Spinal cord (tissue), 10 donors: ENCODE results near the gene DDX31. TPM values are rescaled to one million over a fixed set of nuclear protein-coding genes. Genes with fewer than 3 reads are reported as not detected.
A peak's percentile ranks its signal among the peaks of the same experiment; 100 is the strongest.
"Not testable (repeated sequence)": the region's sequence is repeated elsewhere in the genome, so short reads cannot be mapped to it uniquely, and the experiment has no call there.

Source experiments
- DNase-seq, 6 donors: peaks; one replicate each; pipeline versions ENCODE4 v3.0.0 to v3.0.0-alpha.2; 2013 to 2015; ENCODE audit warnings: low spot score in 6 of 6, low read depth in 4 of 6
- H3K27ac ChIP-seq: one replicate; pipeline ENCODE4 v1.5.1; 2013; ENCODE audit warnings: low read depth, low read length, control low read depth
- H3K27me3 ChIP-seq: one replicate; pipeline ENCODE4 v1.6.1; 2013; ENCODE audit warnings: low read length; ENCODE audit not compliant: control insufficient read depth, insufficient read depth
- H3K36me3 ChIP-seq: one replicate; pipeline ENCODE4 v1.6.1; 2013; ENCODE audit warnings: low read length; ENCODE audit not compliant: control insufficient read depth, insufficient read depth
- H3K4me1 ChIP-seq: one replicate; pipeline ENCODE4 v1.6.1; 2013; ENCODE audit warnings: low read length; ENCODE audit not compliant: control insufficient read depth, insufficient read depth
- H3K4me3 ChIP-seq: one replicate; pipeline ENCODE4 v1.5.1; 2013; ENCODE audit warnings: low read depth, low read length, control low read depth
- H3K9me3 ChIP-seq: one replicate; pipeline ENCODE4 v1.6.1; 2013; ENCODE audit warnings: low read length; ENCODE audit not compliant: control insufficient read depth, insufficient read depth
- WGBS: methylation state at CpG from one replicate; pipeline ENCODE4 v1.1.5; 2013; ENCODE audit warnings: missing lambda C conversion rate; ENCODE audit not compliant: insufficient coverage; 5-methylcytosine and 5-hydroxymethylcytosine counted together
- polyA plus RNA-seq, 2 donors: library from polyadenylated mRNA; unstranded; fragments of 120-200 nt; gene quantifications; one replicate each; pipeline ENCODE4 v1.2.1, GENCODE V29; 2013; ENCODE audit not compliant: insufficient read length in 2 of 2
- total RNA-seq, 2 donors: library from RNA; depleted of rRNA in 1 of 2; stranded (reverse); fragments of 120-200 nt in 1 of 2; fragments of >200 nt in 1 of 2; gene quantifications; one replicate each; pipeline versions ENCODE4 v1.2.3 to v1.2.4, GENCODE V29; 2013 to 2014
- donor health status: healthy.

The DDX31 gene
- total and polyA plus RNA-seq, 4 donors = 10.5 to 17.5 (median 12.4) TPM

- Histone ChIP-seq H3K4me3 (no peak overlapping the region), H3K9me3 (no peaks in the 10 kb centered on the region), H3K36me3 (no peaks in the 10 kb centered on the region), H3K27me3 (peaks cover 93% of the 10 kb centered on the region), H3K27ac (no peak overlapping the region), H3K4me1 (peaks cover 33% of the 10 kb centered on the region)
- DNase-seq = no peak
- 14% methylated on average over 10 of the region's 15 CpGs for WGBS
Measured at GRCh38 chr9:132579427-132579798, 90.4 kb downstream of the DDX31 start.

DNA sequence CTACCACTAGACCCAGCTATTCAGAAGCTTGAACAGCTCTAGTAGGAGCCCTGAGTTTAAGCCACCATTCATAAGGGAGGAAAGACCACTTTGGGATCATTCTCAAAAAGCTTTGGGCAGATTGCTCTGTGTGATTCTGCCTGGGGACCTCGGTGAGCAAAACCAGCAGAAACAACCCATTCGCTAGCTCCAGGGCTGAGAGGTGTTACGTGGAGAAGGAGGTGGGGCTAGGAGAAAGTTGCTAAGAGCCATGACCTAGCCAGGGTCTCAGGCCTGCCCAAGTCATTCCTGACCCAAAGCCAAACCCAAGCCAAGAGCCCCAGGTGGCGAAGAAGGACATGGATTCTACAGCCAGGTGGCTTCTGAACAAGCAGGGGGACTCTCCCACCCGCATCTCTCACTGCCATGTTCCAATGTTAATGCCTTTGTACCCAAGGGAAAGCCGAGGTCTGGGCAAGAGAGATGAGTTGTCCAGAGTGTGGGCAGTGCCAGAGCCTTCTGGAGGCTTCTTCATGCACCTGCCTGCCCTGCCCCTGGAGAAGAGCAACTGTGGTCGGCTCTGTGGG is 91.3 kb downstream of the DDX31 start:
- Histone ChIP-seq H3K4me1 (peaks cover 33% of the 10 kb centered on the region), H3K27ac (no peak overlapping the region), H3K36me3 (no peaks in the 10 kb centered on the region), H3K9me3 (no peaks in the 10 kb centered on the region), H3K4me3 (no peak overlapping the region), H3K27me3 (peaks cover 83% of the 10 kb centered on the region)
- 40% methylated on average over 4 of the region's 7 CpGs for WGBS
- no peak for DNase-seq

- H3K4me3 ChIP-seq = no peak overlapping the region
- DNase-seq = no peak
- H3K4me1 ChIP-seq = peaks cover 23% of the 10 kb centered on the region
- H3K36me3 ChIP-seq = no peaks in the 10 kb centered on the region
- H3K27me3 ChIP-seq = peaks cover 73% of the 10 kb centered on the region
- no peak overlapping the region for H3K27ac ChIP-seq
- H3K9me3 ChIP-seq = no peaks in the 10 kb centered on the region
Measured at GRCh38 chr9:132577119-132577518, 92.7 kb downstream of the DDX31 start.

DNA sequence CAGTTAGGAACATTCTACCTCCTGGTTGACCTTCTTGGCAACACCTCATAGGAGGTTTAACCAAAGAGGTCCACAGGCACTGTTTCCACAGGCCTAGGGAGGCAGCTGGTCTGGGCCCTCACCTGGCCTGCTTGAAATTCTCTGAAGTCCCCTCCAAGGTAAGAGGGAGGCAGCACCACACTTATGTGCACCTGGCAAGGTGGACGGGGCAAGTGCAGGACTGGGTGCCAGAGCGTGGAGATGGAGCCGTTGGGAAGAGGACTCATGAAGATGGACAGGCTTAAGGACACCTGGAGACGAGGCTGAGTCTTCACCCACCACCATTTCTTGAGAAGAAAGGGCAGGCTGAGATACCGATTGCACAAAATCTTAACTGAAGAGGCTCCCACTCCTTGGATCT is 94.0 kb downstream of the DDX31 start:
- DNase-seq = no peak
- peaks cover 11% of the 10 kb centered on the region for H3K4me1 ChIP-seq
- 65% methylated on average over 4 of the region's 5 CpGs for WGBS
- no peak overlapping the region for H3K4me3 ChIP-seq
- peaks cover 60% of the 10 kb centered on the region for H3K27me3 ChIP-seq
- H3K27ac ChIP-seq = no peak overlapping the region
- H3K36me3 ChIP-seq = no peaks in the 10 kb centered on the region
- no peaks in the 10 kb centered on the region for H3K9me3 ChIP-seq

GRCh38 chr9:132575005-132575609 is 94.7 kb downstream of the DDX31 start:
- Histone ChIP-seq H3K27me3 (peaks cover 53% of the 10 kb centered on the region), H3K4me3 (no peak overlapping the region), H3K9me3 (no peaks in the 10 kb centered on the region), H3K4me1 (peaks cover 6% of the 10 kb centered on the region), H3K36me3 (no peaks in the 10 kb centered on the region), H3K27ac (no peak overlapping the region)
- DNase-seq = peak in 5 of 6 donors; percentile 51 to 94 (median 62)
- WGBS = 9% methylated on average over 12 of the region's 16 CpGs

GRCh38 chr9:132572921-132573320 is 96.9 kb downstream of the DDX31 start:
- H3K27ac ChIP-seq = no peak overlapping the region
- no peaks in the 10 kb centered on the region for H3K4me1 ChIP-seq
- WGBS = 29% methylated on average over 4 of the region's 8 CpGs
- no peak for DNase-seq
- peaks cover 31% of the 10 kb centered on the region for H3K27me3 ChIP-seq
- no peak overlapping the region for H3K4me3 ChIP-seq
- H3K9me3 ChIP-seq = no peaks in the 10 kb centered on the region
- no peaks in the 10 kb centered on the region for H3K36me3 ChIP-seq

GRCh38 chr9:132571806-132572600 is 97.8 kb downstream of the DDX31 start:
- H3K4me1 ChIP-seq = no peaks in the 10 kb centered on the region
- H3K27ac ChIP-seq = no peak overlapping the region
- 78% methylated on average over 12 of the region's 15 CpGs for WGBS
- H3K4me3 ChIP-seq = no peak overlapping the region
- H3K27me3 ChIP-seq = peaks cover 24% of the 10 kb centered on the region
- no peaks in the 10 kb centered on the region for H3K9me3 ChIP-seq
- H3K36me3 ChIP-seq = no peaks in the 10 kb centered on the region
- no peak for DNase-seq

- DNase-seq, H3K27ac ChIP-seq, H3K4me3 ChIP-seq, H3K27me3 ChIP-seq, H3K36me3 ChIP-seq, H3K9me3 ChIP-seq, H3K4me1 ChIP-seq: not testable (repeated sequence)
- 100% methylated on average over 1 of the region's 2 CpGs for WGBS
Measured at GRCh38 chr9:132568787-132569186, 101.0 kb downstream of the DDX31 start.

DNA sequence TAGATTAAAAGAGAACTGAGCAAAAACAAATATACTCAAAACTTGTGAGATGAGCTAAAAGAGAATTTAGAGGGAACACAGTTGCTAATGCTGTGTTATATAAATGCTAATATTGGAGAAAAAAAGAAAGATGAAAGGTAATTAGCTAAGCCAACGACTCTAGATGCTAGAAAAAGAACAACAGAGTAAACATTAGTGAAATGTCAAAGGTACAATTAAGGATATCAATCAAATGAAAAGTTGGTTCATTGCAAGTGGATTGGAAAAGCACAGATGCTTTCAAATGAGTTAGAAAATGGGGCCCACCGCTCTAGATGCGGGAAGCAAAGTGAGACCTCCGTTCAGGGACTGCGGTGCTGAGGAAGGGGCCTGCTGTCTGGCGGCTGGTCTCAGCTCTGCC is 105.3 kb downstream of the DDX31 start:
- no peaks in the 10 kb centered on the region for H3K9me3 ChIP-seq
- peak in 1 of 6 donors; percentile 83 for DNase-seq

DNA sequence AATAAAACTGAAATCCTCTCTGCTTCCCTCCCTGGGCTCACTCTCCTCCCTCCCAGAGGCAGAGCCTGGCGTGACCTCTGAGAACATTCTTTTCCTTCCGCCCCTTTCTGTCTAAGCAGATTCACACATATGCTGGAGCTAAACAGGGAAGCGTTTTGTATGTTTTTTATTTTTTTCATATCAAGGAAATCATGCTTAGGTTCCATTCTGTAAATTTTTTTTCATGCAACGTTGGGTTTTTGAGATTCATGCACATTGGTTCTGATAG is 107.5 kb downstream of the DDX31 start:
- H3K4me1 ChIP-seq = peaks cover 8% of the 10 kb centered on the region
- peaks cover 8% of the 10 kb centered on the region for H3K27me3 ChIP-seq
- 38% methylated on average over 1 of the region's 4 CpGs for WGBS
- DNase-seq = no peak
- H3K27ac ChIP-seq = no peak overlapping the region
- no peaks in the 10 kb centered on the region for H3K9me3 ChIP-seq
- H3K36me3 ChIP-seq = no peaks in the 10 kb centered on the region
- no peak overlapping the region for H3K4me3 ChIP-seq

More for the DNA sequence above, 105.3 kb downstream of the DDX31 start:
- no peak overlapping the region for H3K27ac ChIP-seq
- H3K4me1 ChIP-seq = peaks cover 8% of the 10 kb centered on the region
- H3K36me3 ChIP-seq = no peaks in the 10 kb centered on the region
- no peak overlapping the region for H3K4me3 ChIP-seq
- WGBS = 40% methylated on average over 5 of the region's 6 CpGs
- peaks cover 10% of the 10 kb centered on the region for H3K27me3 ChIP-seq
